ENCODE results near the gene SLC49A3.
"Not testable (repeated sequence)": the region's sequence is repeated elsewhere in the genome, so short reads cannot be mapped to it uniquely, and the experiment has no call there.

Gene SLC49A3

GRCh38 chr4:722169-722725, 33.3 kb upstream of the SLC49A3 start:
- DNase-seq (ENCODE audit: low read depth in 2 of 2), result no peak

GRCh38 chr4:721261-722168, 32.6 kb upstream of the SLC49A3 start:
- DNase-seq (ENCODE audit: low read depth in 2 of 2), result no peak

DNA sequence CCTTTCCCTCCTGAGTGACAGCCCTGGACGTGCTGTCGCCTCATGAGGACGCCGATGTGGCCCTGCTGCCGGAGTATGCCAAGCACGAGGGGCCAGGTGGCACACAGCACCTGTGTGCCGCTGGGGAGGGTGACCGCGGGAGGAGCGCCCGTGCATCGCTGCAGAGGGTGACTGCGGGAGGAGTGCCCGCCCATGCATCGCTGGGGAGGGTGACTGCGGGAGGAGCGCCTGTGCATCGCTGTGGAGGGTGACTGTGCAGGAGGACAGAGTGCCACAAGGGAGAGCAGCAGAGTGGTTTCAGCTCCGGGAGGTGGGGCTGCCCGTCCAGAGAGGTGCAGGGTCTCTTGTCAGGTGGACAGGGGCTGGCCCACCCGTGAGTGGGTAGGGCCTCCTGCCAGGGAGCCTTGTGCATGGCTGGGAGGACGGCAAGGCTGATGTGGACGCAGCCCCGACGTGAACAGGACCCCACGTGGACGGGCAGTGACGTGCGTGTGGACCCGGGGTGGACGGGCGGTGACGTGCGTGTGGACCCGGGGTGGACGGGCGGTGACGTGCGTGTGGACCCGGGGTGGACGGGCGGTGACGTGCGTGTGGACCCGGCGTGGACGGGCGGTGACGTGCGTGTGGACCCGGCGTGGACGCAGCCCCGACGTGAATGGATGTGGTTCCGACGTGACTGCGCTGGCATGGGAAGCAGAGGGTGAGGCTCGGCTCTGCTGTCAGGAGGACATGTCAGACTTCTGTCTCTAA, 31.3 kb upstream of the SLC49A3 start:
- DNase-seq (ENCODE audit: low read depth in 2 of 2), result no peak

DNA sequence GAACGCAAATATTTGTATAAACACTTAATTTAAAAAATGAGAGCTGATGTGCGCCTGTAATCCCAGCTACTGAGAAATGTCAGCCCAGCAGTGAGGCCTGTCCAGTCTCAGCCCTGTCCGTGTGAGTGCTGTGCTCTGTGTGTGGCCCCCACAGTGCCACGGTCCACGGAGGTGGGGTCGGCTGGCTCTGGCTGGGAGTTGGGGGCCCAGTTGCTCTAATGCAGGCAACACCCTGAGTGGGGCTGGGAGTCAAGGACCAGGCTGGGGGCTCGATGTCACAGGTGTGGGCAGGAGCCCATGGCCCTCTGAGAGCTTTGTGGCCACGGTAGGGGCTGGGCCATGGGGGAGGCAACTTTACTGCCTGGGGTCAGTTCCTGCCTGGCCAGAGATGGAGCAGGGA, 29.5 kb upstream of the SLC49A3 start:
- no peak for DNase-seq (ENCODE audit: low read depth in 2 of 2)

GRCh38 chr4:717601-718320, 28.8 kb upstream of the SLC49A3 start:
- no peak for DNase-seq (ENCODE audit: low read depth in 2 of 2)

- DNase-seq (ENCODE audit: low read depth in 2 of 2), result no peak
Measured at GRCh38 chr4:714087-714486, 25.1 kb upstream of the SLC49A3 start.

GRCh38 chr4:712916-713632, 24.1 kb upstream of the SLC49A3 start:
- DNase-seq (ENCODE audit: low read depth in 2 of 2), result no peak

DNA sequence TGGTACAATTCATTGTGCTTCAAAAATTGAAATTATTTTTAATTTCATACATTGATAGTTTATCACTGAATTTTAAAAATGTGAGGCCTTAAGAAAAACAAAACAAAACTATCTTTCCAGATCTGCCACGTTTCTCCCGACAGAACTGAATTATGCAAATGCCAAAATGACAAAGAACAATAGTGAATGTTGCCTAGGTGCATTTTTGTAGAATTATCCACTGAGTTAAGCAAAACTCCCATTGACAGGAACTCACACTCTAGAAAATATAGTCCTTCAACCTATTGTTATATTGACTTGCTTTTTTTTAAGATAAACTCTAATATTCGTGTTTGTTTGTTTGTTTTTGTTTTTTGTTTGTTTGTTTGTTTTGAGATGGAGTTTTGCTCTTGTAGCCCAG, 23.1 kb upstream of the SLC49A3 start:
- no peak for DNase-seq (ENCODE audit: low read depth in 2 of 2)

GRCh38 chr4:710916-711315, 22.0 kb upstream of the SLC49A3 start:
- DNase-seq (ENCODE audit: low read depth in 2 of 2), result no peak

- DNase-seq (ENCODE audit: low read depth in 2 of 2), result no peak
Measured at GRCh38 chr4:710116-710515, 21.2 kb upstream of the SLC49A3 start.

DNA sequence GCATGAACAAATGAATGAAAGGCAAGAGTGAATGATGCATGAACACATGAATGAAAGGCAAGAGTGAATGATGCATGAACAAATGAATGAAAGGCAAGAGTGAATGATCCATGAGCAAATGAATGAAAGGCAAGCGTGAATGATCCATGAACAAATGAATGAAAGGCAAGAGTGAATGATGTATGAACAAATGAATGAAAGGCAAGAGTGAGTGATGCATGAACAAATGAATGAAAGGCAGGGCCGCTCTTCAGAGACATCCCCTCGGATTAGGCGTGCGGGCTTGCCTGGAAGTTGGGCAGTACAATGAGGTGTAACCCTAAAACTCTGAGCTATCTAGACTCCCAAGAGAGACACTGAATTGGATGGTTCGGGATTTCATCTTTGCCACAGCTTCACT, 20.4 kb upstream of the SLC49A3 start:
- DNase-seq (ENCODE audit: low read depth in 2 of 2), result no peak

DNA sequence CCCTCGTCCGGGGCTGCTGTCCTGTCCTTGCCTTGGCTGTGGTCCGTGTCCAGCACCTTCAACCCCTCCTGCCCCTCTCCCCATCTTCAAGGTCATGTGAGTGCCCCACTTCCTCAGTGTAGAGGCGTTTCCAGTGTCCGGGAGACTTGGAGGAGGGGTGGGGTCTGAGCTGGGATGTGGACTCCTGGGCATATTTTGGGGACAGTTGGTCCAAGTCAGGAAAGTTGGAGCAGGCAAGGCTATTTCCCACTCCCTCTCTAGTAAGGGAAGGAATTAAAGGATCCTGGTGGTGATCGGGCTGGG, 19.6 kb upstream of the SLC49A3 start:
- no peak for DNase-seq (ENCODE audit: low read depth in 2 of 2)

- no peak for DNase-seq (ENCODE audit: low read depth in 2 of 2)
Measured at GRCh38 chr4:707929-708630, 19.1 kb upstream of the SLC49A3 start.

DNA sequence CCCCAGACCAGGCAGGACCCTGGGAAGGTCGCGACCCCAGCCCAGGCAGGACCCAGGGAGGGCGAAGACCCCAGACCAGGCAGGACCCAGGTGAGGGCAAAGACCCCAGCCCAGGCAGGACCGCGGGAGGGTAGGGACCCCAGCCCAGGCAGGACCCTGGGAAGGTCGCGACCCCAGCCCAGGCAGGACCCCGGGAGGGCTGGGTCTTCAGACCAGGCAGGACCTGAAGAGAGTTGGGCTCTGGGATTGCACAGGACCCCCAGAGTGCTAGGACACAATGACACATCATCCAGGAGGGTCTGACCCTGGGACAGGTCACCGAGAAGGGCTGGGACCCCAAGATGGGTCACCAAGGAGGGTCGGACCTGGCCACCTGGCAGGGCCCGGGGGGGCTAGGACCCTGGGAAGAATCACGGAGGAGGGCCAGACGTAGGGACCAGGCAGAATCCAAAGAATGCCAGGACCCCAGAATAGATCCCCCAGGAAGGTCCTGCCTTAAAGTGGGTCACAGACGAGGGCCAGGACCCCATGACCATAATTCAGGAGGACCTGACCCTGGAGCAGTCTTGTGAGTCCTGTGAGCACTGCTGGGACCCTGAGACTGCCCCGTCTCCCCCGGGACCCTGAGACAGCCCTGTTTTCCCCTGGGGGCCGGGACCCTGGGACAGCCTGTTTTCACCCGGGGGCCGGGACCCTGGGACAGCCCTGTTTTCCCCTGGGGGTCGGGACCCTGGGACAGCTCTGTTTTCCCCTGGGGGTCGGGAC, 18.1 kb upstream of the SLC49A3 start:
- DNase-seq (ENCODE audit: low read depth in 2 of 2), result no peak

DNA sequence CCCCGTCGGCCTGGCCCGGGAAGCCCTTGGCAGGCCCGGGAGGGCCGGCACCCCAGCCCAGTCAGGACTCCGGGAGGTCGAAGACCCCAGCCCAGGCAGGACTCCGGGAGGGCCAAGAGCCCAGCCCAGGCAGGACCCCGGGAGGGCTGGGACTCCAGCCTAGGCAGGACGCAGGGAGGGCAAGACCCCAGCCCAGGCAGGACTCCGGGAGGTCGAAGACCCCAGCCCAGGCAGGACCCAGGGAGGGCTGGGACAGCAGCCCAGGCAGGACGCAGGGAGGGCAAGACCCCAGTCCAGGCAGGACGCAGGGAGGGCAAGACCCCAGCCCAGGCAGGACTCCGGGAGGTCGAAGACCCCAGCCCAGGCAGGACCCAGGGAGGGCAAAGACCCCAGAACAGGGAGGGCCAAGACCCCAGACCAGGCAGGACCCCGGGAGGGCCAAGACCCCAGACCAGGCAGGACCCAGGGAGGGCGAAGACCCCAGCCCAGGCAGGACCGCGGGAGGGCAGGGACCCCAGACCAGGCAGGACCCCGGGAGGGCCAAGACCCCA, 17.2 kb upstream of the SLC49A3 start:
- not testable (repeated sequence) for DNase-seq (ENCODE audit: low read depth in 2 of 2)

DNA sequence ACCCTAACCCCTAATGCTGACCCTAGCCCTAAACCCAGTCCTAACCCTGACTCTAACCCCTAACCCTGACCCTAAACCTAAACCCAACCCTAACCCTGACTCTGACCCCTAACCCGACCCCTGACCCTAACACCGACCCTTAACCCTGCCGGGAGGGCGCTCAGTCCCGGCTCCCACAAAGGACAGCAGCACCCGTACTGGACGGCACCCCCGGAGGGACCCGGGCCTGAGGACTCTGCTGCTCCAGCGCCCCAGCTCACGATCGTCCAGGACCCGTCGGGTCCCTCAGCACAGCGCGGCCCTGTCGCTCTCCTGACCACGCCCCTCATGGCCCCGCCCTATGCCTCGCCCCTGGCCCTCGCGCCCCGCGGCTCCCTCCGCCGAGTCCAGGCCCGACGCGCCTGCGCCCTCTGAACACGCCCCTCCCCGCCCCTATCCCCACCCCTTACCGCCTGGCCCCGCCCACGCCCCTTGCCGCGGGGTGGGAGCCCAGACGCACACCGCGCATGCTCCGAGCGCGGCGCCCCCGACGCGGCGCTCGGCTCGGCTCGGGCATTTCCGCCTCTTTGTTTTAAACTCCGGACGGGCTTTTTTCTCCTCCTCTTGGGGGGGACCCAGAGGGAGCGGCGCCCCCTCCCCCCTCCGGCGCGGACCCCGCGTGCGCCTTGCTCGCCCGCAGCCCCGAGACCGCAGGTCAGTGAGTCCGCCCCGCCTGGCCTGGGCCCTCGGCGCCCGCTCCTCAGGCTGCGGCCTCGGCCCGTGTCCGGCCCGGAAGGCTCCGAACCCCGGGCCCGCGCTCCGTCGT, 16.5 kb upstream of the SLC49A3 start, which contains the start of gene PCGF3:
PCGF3 (plus strand) TSS at position 555 of the 805 bp plus-strand sequence. CDS start 27,849 bp downstream, outside the sequence.
- peak; percentile 91 for DNase-seq (ENCODE audit: low read depth in 2 of 2)

- DNase-seq (ENCODE audit: low read depth in 2 of 2), result no peak
Measured at GRCh38 chr4:704971-705277, 16.0 kb upstream of the SLC49A3 start.

- no peak for DNase-seq (ENCODE audit: low read depth in 2 of 2)
Measured at GRCh38 chr4:704198-704891, 15.4 kb upstream of the SLC49A3 start.
